ENCODE results near the gene CAVIN2.
"Not testable (repeated sequence)": the region's sequence is repeated elsewhere in the genome, so short reads cannot be mapped to it uniquely, and the experiment has no call there.

Gene CAVIN2

DNA sequence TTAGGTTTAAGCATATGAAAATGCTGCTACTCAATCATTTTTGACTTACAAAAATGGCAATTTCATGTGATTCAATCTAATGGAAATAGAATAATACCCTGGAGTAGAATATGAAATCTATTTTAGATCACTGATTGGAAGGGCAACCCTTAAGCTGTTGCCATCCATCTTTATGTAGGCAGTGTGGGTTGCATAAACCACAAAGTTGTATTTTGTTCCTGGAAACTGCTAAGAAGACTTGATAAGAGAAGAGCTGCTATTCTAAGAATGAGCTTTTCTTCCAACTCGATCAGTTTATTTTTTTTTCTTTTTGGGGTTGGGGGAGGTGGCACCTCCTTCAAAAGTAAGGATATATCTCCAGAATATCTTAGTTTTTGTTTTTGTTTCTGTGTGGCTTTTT lies 60.2 kb downstream of the CAVIN2 start:
- H3K4me2 ChIP-seq (ENCODE audit: low read depth, low read length, poor library complexity, severe bottlenecking) = no peak overlapping the region
- H3K27me3 ChIP-seq (ENCODE audit: low read length) = no peaks in the 10 kb centered on the region
- TF ChIP-seq, protein P1, sequence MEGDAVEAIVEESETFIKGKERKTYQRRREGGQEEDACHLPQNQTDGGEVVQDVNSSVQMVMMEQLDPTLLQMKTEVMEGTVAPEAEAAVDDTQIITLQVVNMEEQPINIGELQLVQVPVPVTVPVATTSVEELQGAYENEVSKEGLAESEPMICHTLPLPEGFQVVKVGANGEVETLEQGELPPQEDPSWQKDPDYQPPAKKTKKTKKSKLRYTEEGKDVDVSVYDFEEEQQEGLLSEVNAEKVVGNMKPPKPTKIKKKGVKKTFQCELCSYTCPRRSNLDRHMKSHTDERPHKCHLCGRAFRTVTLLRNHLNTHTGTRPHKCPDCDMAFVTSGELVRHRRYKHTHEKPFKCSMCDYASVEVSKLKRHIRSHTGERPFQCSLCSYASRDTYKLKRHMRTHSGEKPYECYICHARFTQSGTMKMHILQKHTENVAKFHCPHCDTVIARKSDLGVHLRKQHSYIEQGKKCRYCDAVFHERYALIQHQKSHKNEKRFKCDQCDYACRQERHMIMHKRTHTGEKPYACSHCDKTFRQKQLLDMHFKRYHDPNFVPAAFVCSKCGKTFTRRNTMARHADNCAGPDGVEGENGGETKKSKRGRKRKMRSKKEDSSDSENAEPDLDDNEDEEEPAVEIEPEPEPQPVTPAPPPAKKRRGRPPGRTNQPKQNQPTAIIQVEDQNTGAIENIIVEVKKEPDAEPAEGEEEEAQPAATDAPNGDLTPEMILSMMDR (IDR thresholded peaks at IDR 0.05; ENCODE audit: insufficient read depth, low read length, poor library complexity, severe bottlenecking) = no peak
- TF ChIP-seq EZH2phosphoT487 (conservative IDR thresholded peaks at IDR 0.05; ENCODE audit: low read length) = no peak
- H3K9me2 ChIP-seq (replicated peaks; ENCODE audit: insufficient read depth, low read length) = no peaks in the 10 kb centered on the region
- no peaks in the 10 kb centered on the region for H3F3A ChIP-seq (ENCODE audit: insufficient read depth)
- H3K4me3 ChIP-seq (ENCODE audit: insufficient read depth, low read length, poor library complexity, severe bottlenecking) = no peak overlapping the region
- H4K20me1 ChIP-seq (ENCODE audit: low read depth, low read length) = no peaks in the 10 kb centered on the region
- H3K27ac ChIP-seq (ENCODE audit: low read depth, low read length) = no peak overlapping the region
- H3K36me3 ChIP-seq (ENCODE audit: low read length) = no peaks in the 10 kb centered on the region
- H3K79me2 ChIP-seq (ENCODE audit: insufficient read depth, low read length) = no peaks in the 10 kb centered on the region
- no peak overlapping the region for H3K9ac ChIP-seq (ENCODE audit: low read length)
- H3K9me3 ChIP-seq (ENCODE audit: insufficient read depth, low read length) = no peaks in the 10 kb centered on the region
- no peak overlapping the region for H2AFZ ChIP-seq (ENCODE audit: low read depth, low read length, severe bottlenecking)

DNA sequence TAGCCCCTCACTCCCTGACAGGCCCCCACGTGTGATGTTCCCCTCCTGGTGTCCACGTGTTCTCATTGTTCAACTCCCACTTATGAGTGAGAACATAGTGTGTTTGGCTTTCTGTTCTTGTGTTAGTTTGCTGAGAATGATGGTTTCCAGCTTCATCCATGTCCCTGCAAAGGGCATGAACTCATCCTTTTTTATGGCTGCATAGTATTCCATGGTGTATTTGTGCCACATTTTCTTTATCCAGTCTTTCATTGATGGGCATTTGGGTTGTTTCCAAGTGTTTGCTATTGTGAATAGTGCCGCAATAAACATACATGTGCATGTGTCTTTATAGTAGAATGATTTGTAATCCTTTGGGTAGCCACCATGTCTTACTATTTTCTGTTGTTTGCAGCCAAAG lies 61.2 kb downstream of the CAVIN2 start:
- H3K4me2 ChIP-seq (ENCODE audit: low read depth, low read length, poor library complexity, severe bottlenecking); H3K9me2 ChIP-seq (replicated peaks; ENCODE audit: insufficient read depth, low read length); H3K9me3 ChIP-seq (ENCODE audit: insufficient read depth, low read length); H3F3A ChIP-seq (ENCODE audit: insufficient read depth); H3K79me2 ChIP-seq (ENCODE audit: insufficient read depth, low read length); H3K27ac ChIP-seq (ENCODE audit: low read depth, low read length); H3K27me3 ChIP-seq (ENCODE audit: low read length); H3K4me3 ChIP-seq (ENCODE audit: insufficient read depth, low read length, poor library complexity, severe bottlenecking); H4K20me1 ChIP-seq (ENCODE audit: low read depth, low read length); H3K9ac ChIP-seq (ENCODE audit: low read length); H2AFZ ChIP-seq (ENCODE audit: low read depth, low read length, severe bottlenecking); H3K36me3 ChIP-seq (ENCODE audit: low read length): not testable (repeated sequence)

All from SU-DHL-6 (cell line).